WTC11 (cell line): ENCODE measurements around the gene AFF2.

ENCODE experiments used
- ELF4 ChIP-seq: sonication (generic); formaldehyde crosslinking; IDR thresholded peaks from 2 replicates; pipeline ENCODE4 v1.8.1; 2022; ENCODE audit warnings: low read depth, mild to moderate bottlenecking, moderate library complexity, missing genetic modification reagents
- JUN ChIP-seq: sonication (generic); formaldehyde crosslinking; IDR thresholded peaks from 2 replicates; pipeline ENCODE4 v1.8.0; 2023; ENCODE audit warnings: mild to moderate bottlenecking, missing genetic modification reagents
- MYBL2 ChIP-seq: sonication (generic); formaldehyde crosslinking; IDR thresholded peaks from 2 replicates; pipeline ENCODE4 v1.8.1; 2023; ENCODE audit warnings: mild to moderate bottlenecking, moderate library complexity, missing genetic modification reagents
- TEAD1 ChIP-seq: sonication (generic); formaldehyde crosslinking; IDR thresholded peaks from 2 replicates; pipeline ENCODE4 v1.8.0; 2022; ENCODE audit warnings: mild to moderate bottlenecking, missing genetic modification reagents
- ZBTB21 ChIP-seq: sonication (generic); formaldehyde crosslinking; IDR thresholded peaks from 2 replicates; pipeline ENCODE4 v1.8.1; 2023; ENCODE audit warnings: mild to moderate bottlenecking, missing genetic modification reagents, borderline replicate concordance
- TF ChIP-seq, protein P1 (sequence below): sonication (generic); formaldehyde crosslinking; IDR thresholded peaks from 2 replicates; pipeline ENCODE4 v1.8.0; 2023; ENCODE audit warnings: missing genetic modification reagents, mild to moderate bottlenecking, borderline replicate concordance
- TF ChIP-seq, protein P2 (sequence below): fragments of 200-600 bp; IDR thresholded peaks from 2 replicates; pipeline ENCODE4 v1.8.0; 2022; ENCODE audit warnings: antibody characterized with exemption
- TF ChIP-seq, protein P3 (sequence below): sonication (generic); formaldehyde crosslinking; IDR thresholded peaks from 2 replicates; pipeline ENCODE4 v1.8.1; 2023; ENCODE audit warnings: mild to moderate bottlenecking, moderate library complexity, missing genetic modification reagents
- TF ChIP-seq, protein P4 (sequence below): sonication (generic); formaldehyde crosslinking; IDR thresholded peaks from 2 replicates; pipeline ENCODE4 v1.8.1; 2022; ENCODE audit warnings: mild to moderate bottlenecking, missing genetic modification reagents, moderate library complexity, borderline replicate concordance
- TF ChIP-seq, protein P5 (sequence below): sonication (generic); formaldehyde crosslinking; conservative IDR thresholded peaks from 2 replicates; pipeline ENCODE4 v1.8.1; 2022; ENCODE audit warnings: mild to moderate bottlenecking, missing genetic modification reagents
- TF ChIP-seq, protein P6 (sequence below): sonication (generic); formaldehyde crosslinking; IDR thresholded peaks from 2 replicates; pipeline ENCODE4 v1.8.1; 2022; ENCODE audit warnings: mild to moderate bottlenecking, moderate library complexity, missing genetic modification reagents
- TF ChIP-seq, protein P7 (sequence below): sonication (generic); formaldehyde crosslinking; IDR thresholded peaks from 2 replicates; pipeline ENCODE4 v1.8.1; 2023; ENCODE audit warnings: mild to moderate bottlenecking, missing genetic modification reagents
- TF ChIP-seq, protein P8 (sequence below): sonication (generic); formaldehyde crosslinking; IDR thresholded peaks from 2 replicates; pipeline ENCODE4 v1.8.0; 2022; ENCODE audit warnings: mild to moderate bottlenecking, missing genetic modification reagents

DNA sequence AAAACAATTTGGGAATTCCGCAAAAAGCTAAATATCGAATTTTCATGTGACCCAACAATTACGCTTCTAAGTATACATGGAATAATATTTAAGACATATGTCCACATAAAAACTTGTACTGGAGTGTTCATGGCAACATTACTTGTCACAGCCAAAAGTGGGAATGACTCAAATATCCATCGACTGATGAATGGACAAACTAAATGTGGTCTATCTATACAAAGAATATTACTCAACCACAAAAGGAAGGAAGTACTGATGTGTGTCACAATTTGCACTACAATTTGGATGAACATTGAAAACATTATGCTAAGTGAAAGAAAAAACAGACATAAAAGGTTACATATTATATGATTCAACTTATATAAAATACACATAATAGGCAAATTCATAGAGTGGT is 71.9 kb downstream of the AFF2 start:
- TF ChIP-seq, protein P1, sequence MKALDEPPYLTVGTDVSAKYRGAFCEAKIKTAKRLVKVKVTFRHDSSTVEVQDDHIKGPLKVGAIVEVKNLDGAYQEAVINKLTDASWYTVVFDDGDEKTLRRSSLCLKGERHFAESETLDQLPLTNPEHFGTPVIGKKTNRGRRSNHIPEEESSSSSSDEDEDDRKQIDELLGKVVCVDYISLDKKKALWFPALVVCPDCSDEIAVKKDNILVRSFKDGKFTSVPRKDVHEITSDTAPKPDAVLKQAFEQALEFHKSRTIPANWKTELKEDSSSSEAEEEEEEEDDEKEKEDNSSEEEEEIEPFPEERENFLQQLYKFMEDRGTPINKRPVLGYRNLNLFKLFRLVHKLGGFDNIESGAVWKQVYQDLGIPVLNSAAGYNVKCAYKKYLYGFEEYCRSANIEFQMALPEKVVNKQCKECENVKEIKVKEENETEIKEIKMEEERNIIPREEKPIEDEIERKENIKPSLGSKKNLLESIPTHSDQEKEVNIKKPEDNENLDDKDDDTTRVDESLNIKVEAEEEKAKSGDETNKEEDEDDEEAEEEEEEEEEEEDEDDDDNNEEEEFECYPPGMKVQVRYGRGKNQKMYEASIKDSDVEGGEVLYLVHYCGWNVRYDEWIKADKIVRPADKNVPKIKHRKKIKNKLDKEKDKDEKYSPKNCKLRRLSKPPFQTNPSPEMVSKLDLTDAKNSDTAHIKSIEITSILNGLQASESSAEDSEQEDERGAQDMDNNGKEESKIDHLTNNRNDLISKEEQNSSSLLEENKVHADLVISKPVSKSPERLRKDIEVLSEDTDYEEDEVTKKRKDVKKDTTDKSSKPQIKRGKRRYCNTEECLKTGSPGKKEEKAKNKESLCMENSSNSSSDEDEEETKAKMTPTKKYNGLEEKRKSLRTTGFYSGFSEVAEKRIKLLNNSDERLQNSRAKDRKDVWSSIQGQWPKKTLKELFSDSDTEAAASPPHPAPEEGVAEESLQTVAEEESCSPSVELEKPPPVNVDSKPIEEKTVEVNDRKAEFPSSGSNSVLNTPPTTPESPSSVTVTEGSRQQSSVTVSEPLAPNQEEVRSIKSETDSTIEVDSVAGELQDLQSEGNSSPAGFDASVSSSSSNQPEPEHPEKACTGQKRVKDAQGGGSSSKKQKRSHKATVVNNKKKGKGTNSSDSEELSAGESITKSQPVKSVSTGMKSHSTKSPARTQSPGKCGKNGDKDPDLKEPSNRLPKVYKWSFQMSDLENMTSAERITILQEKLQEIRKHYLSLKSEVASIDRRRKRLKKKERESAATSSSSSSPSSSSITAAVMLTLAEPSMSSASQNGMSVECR (CRISPR knock-in tag): no peak
- no peak for TF ChIP-seq MYBL2 (CRISPR knock-in tag)
- TF ChIP-seq, protein P2, sequence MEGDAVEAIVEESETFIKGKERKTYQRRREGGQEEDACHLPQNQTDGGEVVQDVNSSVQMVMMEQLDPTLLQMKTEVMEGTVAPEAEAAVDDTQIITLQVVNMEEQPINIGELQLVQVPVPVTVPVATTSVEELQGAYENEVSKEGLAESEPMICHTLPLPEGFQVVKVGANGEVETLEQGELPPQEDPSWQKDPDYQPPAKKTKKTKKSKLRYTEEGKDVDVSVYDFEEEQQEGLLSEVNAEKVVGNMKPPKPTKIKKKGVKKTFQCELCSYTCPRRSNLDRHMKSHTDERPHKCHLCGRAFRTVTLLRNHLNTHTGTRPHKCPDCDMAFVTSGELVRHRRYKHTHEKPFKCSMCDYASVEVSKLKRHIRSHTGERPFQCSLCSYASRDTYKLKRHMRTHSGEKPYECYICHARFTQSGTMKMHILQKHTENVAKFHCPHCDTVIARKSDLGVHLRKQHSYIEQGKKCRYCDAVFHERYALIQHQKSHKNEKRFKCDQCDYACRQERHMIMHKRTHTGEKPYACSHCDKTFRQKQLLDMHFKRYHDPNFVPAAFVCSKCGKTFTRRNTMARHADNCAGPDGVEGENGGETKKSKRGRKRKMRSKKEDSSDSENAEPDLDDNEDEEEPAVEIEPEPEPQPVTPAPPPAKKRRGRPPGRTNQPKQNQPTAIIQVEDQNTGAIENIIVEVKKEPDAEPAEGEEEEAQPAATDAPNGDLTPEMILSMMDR: no peak
- TF ChIP-seq JUN (CRISPR knock-in tag): no peak
- TF ChIP-seq, protein P3, sequence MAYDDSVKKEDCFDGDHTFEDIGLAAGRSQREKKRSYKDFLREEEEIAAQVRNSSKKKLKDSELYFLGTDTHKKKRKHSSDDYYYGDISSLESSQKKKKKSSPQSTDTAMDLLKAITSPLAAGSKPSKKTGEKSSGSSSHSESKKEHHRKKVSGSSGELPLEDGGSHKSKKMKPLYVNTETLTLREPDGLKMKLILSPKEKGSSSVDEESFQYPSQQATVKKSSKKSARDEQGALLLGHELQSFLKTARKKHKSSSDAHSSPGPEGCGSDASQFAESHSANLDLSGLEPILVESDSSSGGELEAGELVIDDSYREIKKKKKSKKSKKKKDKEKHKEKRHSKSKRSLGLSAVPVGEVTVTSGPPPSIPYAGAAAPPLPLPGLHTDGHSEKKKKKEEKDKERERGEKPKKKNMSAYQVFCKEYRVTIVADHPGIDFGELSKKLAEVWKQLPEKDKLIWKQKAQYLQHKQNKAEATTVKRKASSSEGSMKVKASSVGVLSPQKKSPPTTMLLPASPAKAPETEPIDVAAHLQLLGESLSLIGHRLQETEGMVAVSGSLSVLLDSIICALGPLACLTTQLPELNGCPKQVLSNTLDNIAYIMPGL (CRISPR knock-in tag): no peak
- TF ChIP-seq, protein P4, sequence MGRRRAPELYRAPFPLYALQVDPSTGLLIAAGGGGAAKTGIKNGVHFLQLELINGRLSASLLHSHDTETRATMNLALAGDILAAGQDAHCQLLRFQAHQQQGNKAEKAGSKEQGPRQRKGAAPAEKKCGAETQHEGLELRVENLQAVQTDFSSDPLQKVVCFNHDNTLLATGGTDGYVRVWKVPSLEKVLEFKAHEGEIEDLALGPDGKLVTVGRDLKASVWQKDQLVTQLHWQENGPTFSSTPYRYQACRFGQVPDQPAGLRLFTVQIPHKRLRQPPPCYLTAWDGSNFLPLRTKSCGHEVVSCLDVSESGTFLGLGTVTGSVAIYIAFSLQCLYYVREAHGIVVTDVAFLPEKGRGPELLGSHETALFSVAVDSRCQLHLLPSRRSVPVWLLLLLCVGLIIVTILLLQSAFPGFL (CRISPR knock-in tag): no peak
- TF ChIP-seq, protein P5, sequence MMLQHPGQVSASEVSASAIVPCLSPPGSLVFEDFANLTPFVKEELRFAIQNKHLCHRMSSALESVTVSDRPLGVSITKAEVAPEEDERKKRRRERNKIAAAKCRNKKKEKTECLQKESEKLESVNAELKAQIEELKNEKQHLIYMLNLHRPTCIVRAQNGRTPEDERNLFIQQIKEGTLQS (CRISPR knock-in tag): no peak
- TF ChIP-seq, protein P6, sequence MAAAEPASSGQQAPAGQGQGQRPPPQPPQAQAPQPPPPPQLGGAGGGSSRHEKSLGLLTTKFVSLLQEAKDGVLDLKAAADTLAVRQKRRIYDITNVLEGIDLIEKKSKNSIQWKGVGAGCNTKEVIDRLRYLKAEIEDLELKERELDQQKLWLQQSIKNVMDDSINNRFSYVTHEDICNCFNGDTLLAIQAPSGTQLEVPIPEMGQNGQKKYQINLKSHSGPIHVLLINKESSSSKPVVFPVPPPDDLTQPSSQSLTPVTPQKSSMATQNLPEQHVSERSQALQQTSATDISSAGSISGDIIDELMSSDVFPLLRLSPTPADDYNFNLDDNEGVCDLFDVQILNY (CRISPR knock-in tag): no peak
- TF ChIP-seq ELF4 (CRISPR knock-in tag): no peak
- TF ChIP-seq, protein P7, sequence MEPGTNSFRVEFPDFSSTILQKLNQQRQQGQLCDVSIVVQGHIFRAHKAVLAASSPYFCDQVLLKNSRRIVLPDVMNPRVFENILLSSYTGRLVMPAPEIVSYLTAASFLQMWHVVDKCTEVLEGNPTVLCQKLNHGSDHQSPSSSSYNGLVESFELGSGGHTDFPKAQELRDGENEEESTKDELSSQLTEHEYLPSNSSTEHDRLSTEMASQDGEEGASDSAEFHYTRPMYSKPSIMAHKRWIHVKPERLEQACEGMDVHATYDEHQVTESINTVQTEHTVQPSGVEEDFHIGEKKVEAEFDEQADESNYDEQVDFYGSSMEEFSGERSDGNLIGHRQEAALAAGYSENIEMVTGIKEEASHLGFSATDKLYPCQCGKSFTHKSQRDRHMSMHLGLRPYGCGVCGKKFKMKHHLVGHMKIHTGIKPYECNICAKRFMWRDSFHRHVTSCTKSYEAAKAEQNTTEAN (CRISPR knock-in tag): no peak
- TF ChIP-seq, protein P8, sequence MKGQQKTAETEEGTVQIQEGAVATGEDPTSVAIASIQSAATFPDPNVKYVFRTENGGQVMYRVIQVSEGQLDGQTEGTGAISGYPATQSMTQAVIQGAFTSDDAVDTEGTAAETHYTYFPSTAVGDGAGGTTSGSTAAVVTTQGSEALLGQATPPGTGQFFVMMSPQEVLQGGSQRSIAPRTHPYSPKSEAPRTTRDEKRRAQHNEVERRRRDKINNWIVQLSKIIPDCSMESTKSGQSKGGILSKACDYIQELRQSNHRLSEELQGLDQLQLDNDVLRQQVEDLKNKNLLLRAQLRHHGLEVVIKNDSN (CRISPR knock-in tag): no peak
- no peak for TF ChIP-seq ZBTB21 (CRISPR knock-in tag)
- TF ChIP-seq TEAD1 (CRISPR knock-in tag): no peak
